NCI-H1436 (cell line): ENCODE results near the gene SMAP1.
"Not testable (repeated sequence)": the region's sequence is repeated elsewhere in the genome, so short reads cannot be mapped to it uniquely, and the experiment has no call there.

ENCODE experiments used
- DNase-seq: peaks from one replicate; lab custom pipeline; 2025; lab: John Stamatoyannopoulos, UW

The SMAP1 gene

DNA sequence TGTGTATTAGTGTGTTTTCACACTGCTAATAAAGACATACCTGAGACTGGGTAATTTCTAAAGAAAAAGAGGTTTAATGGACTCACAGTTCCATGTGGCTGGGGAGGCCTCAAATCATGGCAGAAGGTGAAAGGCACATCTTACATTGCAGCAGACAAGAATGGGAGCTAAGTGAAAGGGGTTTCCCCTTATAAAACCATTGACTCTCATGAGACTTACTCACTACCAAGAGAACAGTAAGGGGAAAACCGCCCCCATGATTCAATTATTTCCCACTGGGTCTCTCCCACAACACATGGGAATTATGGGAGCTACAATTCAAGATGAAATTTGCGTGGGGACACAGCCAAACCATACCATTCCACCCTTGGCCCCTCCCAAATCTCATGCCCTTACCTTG, 73.1 kb downstream of the SMAP1 start:
- DNase-seq, result not testable (repeated sequence)

DNA sequence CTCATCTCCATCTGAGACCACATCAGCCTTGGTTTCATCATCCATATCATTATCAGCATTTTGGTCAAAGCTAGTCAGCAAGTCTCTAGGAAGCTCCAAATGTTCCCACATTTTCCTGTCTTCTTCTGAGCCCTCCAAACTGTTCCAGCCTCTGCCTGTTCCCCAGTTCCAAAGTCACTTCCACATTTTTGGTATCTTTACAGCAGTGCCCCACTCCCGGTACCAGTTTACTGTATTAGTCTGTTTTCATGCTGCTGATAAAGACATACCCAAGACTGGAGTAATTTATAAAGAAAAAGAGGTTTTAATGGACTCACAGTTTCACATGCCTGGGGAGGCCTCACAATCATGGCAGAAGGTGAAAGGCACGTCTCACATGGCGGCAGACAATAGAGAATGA, 74.8 kb downstream of the SMAP1 start:
- not testable (repeated sequence) for DNase-seq

DNA sequence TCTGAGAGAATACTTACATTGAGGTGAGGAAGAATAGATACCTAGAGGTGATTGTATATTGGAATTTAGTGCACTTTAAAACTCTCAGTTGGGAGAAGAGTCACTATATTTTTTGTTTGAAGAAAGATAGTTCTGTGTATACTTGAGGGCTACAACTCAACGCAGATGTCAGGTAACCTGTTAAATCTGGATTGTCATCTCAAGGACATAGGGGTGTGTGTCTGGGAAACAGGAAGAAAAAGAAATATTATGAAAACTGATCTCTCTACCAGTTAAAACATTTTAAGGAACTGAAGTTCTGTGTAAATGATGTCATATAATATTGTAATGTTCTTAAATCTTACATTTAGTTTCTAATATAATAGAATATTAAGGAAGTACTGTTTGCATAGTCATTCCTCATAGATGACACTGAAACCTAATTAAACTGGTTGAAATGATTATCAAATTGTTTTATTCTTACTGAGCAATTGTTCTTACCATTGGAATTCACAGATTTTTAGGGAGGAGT, 86.2 kb downstream of the SMAP1 start:
- no peak for DNase-seq

DNA sequence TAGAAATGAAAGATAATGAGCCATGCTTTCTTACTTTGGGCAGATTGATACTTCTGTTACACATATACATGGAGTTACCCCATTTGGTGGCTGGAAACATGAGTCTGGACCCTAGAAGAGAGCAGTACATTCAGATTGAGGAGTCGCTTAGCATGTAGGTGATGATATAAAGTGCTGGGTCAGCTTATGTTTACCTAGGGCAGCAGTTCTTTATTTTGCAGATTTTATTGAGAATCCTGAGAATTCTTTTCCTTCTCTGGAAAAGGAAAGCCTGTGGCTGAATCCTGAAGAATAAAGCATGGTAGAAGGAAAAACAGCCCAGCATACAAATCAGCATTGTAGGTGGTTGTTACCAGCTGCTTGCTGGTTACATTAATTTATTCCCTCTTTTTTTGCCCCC, 91.2 kb downstream of the SMAP1 start:
- no peak for DNase-seq

DNA sequence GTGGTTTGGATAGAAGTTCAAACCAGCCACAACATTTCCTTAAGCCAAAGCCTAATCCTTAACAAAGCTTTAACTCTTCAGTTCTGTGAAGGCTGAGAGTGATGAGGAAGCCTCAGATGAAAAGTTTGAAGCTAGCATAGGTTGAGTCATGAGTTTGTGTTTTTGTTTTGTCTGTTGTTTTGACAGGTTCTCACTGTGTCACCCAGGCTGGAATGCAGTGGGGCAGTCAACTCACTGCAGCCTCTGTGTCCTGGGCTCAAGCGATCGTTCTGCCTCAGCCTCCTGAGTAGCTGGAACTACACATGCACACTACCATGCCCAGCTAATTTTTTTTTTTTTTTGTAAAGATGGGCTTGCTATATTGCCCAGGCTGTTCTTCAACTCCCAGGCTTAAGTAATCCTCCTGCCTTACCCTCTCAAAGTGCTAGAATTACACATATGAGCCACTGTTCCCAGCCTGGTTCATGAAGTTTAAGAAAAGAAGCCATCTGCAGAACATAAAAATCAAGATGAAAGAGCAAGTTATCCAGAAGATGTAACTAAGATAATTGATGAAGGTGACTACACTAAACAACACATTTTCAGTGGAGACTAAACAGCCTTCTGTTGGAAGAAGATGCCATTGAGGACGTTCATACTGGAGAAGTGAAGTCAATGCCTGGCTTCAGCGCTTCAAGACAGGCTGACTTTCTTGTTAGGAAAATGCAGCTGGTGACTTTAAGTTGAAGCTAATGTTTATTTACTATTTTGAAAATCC, 96.2 kb downstream of the SMAP1 start:
- no peak for DNase-seq

DNA sequence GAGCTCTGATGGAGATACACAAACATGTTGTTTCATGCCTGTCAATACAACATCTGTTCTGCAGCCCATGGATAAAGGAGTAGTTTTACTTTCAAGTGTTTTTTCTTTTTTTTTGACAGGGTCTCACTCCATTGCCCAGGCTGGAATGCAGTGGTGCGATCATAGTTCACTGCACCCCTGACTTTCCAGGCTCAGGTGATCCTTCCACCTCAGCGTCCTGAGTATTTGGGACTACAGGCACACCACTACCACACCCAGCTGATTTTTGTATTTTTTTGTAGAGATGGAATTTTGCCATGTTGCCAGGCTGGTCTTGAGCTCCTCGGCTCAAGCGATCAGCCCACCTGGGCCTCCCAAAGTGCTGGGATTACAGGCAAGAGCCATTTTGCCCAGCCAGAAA, 97.0 kb downstream of the SMAP1 start:
- DNase-seq, result no peak

DNA sequence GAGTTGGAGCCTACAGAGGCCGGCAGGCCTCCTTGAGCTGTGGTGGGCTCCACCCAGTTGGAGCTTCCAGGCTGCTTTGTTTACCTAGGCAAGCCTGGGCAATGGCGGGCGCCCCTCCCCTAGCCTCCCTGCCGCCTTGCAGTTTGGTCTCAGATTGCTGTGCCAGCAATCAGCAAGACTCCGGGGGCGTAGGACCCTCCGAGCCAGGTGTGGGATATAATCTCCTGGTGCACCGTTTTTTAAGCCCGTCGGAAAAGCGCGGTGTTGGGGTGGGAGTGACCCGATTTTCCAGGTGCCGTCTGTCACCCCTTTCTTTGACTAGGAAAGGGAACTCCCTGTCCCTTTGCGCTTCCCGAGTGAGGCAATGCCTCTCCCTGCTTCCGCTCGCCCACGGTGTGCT, 103.7 kb downstream of the SMAP1 start:
- DNase-seq, result not testable (repeated sequence)

DNA sequence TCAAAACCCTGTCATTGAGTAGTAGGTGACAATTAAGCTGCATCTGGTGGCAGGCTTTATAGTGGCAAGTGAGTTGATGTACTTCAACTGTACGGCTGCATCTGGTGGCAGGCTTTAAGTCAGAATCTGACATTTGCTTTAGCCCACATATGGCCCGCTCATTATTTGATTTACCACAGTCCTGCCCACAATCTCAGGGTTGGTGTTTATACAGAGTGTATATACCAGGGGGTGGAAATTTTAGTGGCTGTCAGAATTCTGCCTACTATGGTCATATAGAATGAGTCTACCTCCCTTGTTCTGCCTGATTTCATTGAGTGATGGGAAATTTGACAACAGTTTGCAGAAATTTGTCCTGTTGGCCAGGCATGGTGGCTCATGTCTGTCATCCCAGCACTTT, 112.3 kb downstream of the SMAP1 start:
- no peak for DNase-seq

DNA sequence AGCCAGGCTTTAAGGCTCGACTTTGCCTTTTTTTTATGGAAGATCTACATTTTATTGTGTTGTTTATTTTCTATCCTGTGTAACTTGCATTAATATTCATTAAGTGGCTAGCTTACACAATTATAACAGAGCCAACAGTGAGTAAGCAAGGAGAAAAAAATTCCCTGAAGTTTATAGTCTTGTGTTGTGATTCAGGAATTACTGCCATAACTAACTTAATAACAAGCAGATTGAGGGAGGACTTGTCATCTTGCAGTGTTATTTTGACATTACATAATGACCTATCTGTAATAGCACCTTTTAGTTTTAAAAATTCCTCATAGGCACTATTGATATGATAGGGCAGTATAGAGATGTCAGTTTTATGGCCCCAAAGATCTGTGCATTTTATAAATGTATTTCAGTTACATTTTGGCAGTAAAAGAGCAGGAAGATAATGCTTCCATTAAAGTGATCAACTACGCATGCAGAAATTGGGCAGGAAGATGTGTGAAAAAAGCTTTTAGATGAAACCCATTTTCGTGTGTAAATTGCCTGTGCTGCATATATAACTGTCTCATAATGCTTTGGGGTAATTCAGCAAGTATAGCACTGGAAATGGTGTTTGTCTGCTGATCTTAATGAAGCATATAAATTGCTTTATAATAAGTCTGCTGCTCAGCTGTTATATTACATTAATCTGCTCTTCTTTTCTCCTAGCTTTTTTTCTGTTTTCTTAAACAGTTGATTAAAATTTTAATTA, 123.0 kb downstream of the SMAP1 start:
- DNase-seq, result no peak

DNA sequence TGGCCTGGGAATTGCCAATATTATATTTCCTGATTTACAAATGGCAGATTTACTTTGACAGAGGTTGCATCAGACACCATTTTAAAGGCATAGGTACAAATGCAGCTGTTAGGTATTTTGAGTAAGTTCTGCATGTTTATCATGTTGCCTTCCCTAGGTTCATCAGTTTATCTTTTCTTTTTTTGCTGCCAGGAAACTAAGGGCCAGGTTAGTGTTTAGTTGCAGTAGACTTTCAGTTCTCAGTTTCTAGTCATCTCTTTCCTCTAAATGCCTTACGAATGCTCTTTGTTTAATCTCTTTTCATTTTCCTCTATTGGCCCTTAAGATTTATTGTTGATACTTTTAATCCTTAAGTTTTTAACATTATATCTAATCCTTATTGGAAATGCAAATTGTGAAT, 129.9 kb downstream of the SMAP1 start:
- no peak for DNase-seq

DNA sequence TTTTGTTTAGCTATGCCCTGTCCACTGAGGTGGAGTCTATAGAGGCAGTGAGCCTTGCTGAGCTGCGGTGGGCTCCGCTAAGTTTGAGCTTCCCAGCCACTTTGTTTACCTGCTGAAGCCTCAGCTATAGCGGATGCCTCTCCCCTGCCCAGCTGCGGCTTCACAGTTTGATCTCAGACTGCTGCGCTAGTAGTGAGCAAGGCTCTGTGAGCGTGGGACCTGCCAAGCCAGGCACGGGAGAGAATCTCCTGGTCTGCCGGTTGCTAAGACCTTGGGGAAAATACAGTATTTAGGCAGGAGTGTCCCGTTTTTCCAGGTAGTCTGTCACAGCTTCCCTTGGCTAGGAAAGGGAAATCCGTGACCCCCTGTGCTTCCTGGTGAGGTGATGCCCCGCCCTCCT, 138.4 kb downstream of the SMAP1 start:
- DNase-seq, result no peak

DNA sequence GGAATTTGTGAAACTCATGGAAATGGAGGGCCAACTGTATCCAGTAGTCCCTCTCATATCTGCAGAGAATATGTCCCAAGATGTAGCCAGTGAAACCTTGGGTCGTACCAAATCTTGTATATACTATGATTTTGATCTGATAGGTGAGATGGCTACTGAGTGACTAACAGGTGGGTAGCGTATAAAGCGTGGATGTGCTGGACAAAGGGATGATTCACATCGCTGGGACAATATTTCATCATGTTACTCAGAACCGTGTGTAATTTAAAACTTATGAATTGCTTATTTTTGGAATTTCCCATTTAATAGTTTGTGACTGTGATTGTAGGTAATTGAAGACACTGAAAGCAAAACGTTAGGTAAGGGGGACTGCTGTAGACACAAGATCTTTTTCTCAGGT, 144.1 kb downstream of the SMAP1 start:
- DNase-seq, result no peak

DNA sequence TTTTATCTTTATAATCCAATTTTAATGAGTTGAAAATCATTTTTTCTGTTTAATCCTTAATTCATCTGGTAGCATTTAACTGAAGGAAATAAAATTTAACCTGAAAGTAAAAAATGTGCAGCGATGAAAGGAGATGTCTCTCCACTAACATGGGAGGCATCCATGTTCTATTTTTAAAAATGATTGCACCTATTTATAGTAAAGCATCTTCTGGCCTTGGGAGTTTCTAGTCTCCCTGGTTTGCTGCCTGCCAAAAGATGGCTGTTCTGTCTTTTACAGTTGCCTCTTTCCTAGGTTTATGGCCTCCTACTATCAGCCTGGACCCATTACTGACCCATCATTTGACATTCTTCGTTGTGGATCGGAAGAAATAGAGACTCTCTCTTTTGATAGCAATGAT, 146.2 kb downstream of the SMAP1 start:
- no peak for DNase-seq

DNA sequence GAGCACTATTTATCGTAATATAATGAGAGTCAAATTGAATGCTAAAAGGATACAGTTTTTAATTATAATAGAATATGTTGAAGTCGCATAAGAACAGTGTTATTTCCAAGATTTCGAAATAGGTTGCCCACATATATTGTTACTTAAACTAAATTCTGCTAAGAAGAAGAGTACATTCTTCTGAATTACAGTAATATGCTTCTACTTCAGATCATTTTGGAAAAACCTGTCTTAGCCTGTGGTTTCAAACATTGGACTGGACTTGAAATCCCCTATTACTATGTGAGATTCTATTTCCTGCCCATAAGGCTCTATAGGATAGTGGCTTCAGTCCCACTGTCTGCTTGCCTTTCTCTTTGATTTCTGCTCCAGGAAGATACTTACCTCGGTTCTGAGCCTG, 152.0 kb downstream of the SMAP1 start:
- no peak for DNase-seq

DNA sequence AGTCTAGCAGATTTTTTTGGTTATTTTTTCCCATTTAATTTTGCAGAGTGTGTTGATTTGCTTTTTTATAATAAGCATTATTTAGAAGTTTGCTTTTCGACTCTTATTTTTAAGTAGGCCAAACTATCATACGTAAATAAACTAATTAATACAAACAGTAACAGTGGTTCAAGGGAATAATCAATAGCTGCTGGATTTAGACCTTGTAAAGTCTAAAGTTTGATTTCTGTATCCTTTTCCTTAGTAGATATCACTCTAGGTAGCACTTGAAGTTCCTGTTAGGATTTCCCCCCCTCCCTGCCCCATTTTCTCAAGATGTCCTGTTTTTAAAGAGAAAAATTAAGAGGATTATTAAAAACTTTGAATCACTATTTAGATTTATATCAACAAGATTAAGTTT, 153.1 kb downstream of the SMAP1 start:
- DNase-seq, result no peak

DNA sequence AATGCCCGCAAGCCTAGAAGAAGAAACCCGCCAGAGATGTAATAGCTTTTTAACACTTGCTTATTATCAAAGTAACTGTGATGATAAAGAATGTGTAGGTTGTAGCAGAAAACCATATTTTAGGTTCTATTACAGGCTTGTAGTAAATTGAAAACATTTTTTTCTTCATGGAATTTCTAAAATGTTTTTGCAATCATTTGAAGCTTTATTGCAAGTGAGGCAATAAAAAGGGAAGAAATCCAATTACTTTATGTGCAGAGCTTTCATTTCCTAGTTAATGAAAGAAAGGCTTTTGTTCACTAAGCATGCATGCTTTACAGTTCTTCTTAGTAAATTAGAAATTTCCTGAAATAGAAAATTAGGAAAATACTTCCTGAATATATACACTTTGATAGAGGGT, 154.1 kb downstream of the SMAP1 start:
- DNase-seq, result no peak

DNA sequence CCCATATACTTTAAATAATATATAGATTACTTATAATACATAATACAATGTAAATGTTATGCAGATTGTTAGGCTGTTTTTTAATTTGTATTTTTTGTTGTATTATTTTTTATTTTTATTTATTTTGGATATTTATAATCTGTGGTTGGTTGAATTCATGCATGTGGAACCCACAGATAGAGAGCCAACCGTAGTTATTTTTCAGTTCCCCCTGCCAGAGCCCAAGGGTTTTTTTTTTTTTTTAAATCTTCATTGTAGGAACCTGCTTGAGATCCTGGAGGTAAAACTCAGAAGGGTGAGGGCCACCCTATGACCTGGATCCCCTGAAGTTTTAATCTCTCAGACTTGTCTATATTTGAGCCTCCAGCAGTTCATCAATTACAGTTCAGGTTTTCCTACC, 156.0 kb downstream of the SMAP1 start:
- no peak for DNase-seq

DNA sequence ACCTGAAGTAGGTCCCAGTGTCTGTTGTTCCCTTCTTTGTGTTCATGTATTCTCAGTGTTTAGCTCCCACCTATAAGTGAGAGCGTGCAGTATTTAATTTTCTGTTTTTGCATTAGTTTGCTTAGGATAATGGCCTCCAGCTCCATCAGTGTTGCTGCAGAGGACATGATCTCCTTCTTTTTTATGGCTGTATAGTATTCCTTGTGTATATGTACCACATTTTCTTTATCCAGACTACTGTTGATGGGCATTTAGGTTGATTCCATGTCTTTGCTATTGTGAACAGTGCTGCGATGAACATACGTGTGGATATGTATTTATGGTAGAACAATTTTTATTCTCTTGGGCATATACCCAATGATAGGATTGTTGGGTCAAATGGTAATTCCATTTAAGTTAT, 163.7 kb downstream of the SMAP1 start:
- DNase-seq, result no peak

DNA sequence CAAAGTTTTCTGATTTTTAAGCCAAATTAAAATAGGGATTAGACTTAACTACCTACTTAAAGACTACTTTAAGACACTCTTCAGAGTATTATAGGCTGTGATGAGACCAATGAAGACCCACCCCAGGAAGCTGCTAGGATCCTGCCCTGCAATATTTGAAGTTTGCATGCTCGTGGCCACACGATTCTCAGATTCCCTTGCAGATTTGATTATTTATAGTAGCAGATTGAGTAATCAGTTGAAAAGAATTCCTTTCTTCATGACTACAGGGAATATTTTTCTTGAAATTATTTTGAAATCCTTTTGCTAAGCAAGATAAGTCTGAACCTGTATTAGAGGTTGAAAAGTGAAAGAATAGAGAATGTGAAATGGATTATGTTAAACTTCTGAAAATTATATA, 166.8 kb downstream of the SMAP1 start:
- no peak for DNase-seq

DNA sequence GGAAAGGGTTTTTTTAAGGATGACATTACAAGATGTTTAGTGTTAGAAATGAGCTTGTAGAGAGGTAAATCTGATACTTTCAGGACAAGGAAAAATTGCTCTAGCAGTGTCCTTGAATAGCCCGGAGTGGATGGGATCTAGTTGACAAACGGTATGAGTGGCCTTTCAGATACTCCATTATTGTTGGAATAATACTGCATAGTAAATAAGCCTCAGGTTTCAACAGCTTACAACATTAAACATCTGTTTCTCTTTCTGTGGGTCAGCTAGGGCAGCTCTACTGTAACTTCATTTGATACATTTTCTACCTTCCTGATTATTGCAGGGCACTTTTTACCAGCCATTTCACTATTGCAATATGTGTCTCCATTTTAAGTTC, 171.2 kb downstream of the SMAP1 start:
- no peak for DNase-seq

DNA sequence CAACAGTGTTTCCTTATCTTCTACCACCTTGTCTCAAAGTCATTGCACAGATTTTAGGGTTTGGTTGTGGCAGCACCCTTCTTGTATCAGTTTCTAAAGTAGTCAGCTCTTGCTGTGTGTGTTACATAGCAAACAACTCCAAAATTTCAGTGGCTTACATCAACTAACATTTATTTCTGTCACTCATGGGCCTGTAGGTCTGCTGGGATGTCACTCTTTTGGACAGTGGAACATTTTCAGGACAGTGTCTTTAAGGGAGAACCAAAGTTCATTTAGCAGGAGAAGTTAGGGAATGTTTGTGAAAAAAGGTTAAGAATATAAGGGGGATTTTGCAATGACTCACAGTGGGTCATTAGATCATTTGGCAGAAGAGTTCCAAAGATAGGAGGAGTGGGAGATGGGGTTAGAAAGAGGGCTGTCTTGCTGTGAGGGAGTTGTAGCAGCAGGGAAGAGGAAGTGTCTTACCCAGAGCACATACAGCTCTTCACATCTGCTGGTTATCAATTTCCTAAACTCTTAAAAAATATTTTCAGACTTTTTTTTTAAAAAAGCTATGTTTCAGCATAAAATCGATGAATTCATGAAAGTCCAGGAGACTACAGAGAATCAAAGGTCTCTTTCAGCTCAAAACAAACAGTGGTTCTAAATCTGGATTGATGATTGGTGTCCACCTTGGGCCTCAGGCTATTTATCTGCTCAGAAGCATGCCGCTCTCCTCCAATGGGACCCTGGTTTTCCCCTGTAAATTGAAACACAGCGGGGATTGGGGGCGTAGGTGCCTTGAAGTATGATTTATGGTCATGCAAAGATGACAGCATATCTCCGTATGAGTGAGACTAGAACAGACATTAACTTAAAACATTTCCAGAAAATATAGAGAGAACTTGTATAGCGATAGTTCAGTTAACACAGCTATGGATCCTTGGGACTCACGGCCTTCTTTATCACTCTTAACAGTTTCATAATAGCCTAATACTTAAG, 171.9 kb downstream of the SMAP1 start:
- no peak for DNase-seq

DNA sequence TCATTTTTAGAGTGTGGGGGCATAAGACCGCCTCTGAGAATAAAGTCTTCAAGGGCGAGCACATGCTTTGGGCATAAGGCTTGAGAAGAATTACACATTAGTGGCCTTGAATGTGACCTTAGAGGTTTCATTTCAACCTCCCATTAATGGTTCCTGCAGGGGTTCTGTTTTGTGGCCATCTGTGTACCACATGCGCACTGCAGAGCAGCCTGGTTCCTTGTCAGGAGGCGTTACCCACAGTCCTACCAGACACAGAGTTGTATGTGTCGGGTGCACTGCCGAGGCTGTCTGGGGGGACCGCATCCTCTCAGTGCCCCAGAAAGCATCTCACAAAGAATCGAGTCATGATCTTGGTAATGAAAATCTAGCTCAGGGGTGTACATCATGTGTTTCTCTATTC, 173.4 kb downstream of the SMAP1 start:
- no peak for DNase-seq
